Raji (cell line): ENCODE data around the gene PTPRN.

ENCODE experiments used
- POLR2A ChIP-seq: IDR thresholded peaks from 2 replicates; pipeline ENCODE4 v1.6.1; 2011; ENCODE audit warnings: low read depth, low read length, control low read depth; ENCODE audit not compliant: insufficient read depth

Gene PTPRN

GRCh38 chr2:219250049-219250781 lies 59.0 kb downstream of the PTPRN start:
- TF ChIP-seq POLR2A = 0 out of 2 replicates have a peak, but pooled peaks have one; percentile 29

- TF ChIP-seq POLR2A = peak; percentile 70
Observed at GRCh38 chr2:219249203-219249980, 59.8 kb downstream of the PTPRN start.

GRCh38 chr2:219248845-219249202 lies 60.4 kb downstream of the PTPRN start:
- no peak for TF ChIP-seq POLR2A

GRCh38 chr2:219247678-219248642 lies 61.2 kb downstream of the PTPRN start:
- TF ChIP-seq POLR2A = peak; percentile 15; the same call in 1 of the 2 replicates

- TF ChIP-seq POLR2A = no peak
Observed at GRCh38 chr2:219246559-219246958, 62.6 kb downstream of the PTPRN start.

- no peak for TF ChIP-seq POLR2A
Observed at GRCh38 chr2:219245899-219246230, 63.3 kb downstream of the PTPRN start.

GRCh38 chr2:219245148-219245898 lies 63.9 kb downstream of the PTPRN start, which contains the start of the genes GLB1L and STK16:
GLB1L (minus strand) TSS chr2:219245444; CDS start chr2:219243573, 1,871 bp downstream.
STK16 (plus strand) TSS chr2:219245479; CDS start chr2:219246000, 521 bp downstream.
- TF ChIP-seq POLR2A = peak; percentile 83

GRCh38 chr2:219244789-219245147 lies 64.4 kb downstream of the PTPRN start:
- TF ChIP-seq POLR2A = no peak

GRCh38 chr2:219243291-219243761 lies 65.9 kb downstream of the PTPRN start:
- no peak for TF ChIP-seq POLR2A
